ENCODE results near the gene HMGN4. TPM values are rescaled to one million over a fixed set of nuclear protein-coding genes. Genes with fewer than 3 reads are reported as not detected.

Gene HMGN4
- 121 and 140 TPM in 2 replicates for total RNA-seq (2014; rRNA removed; shearing (Covaris generic))

- peak; percentile 94 for DNase-seq (ENCODE audit: low read depth)
These were observed at the start of gene HMGN4 for GRCh38 chr6:26537846-26538571. HMGN4 (plus strand) TSS chr6:26538366; CDS start chr6:26545207, 6,841 bp downstream.

- DNase-seq (ENCODE audit: low read depth), result no peak
These were observed 47.9 kb upstream of the HMGN4 start for GRCh38 chr6:26489996-26490964.

- DNase-seq (ENCODE audit: low read depth), result no peak
These were observed 46.6 kb upstream of the HMGN4 start for GRCh38 chr6:26491604-26492003.

GRCh38 chr6:26493258-26493657 is 44.9 kb upstream of the HMGN4 start:
- DNase-seq (ENCODE audit: low read depth), result no peak

GRCh38 chr6:26494117-26494516 is 44.0 kb upstream of the HMGN4 start:
- no peak for DNase-seq (ENCODE audit: low read depth)

GRCh38 chr6:26495281-26495680 is 42.9 kb upstream of the HMGN4 start:
- no peak for DNase-seq (ENCODE audit: low read depth)

- DNase-seq (ENCODE audit: low read depth), result no peak
These were observed 40.6 kb upstream of the HMGN4 start for GRCh38 chr6:26497610-26498009.

- no peak for DNase-seq (ENCODE audit: low read depth)
These were observed 38.1 kb upstream of the HMGN4 start, which contains the start of gene BTN1A1 for GRCh38 chr6:26500102-26500501. BTN1A1 (plus strand) TSS chr6:26500303; CDS start chr6:26501287, 984 bp downstream.

GRCh38 chr6:26501482-26501986 is 36.6 kb upstream of the HMGN4 start:
- no peak for DNase-seq (ENCODE audit: low read depth)

GRCh38 chr6:26502165-26502564 is 36.0 kb upstream of the HMGN4 start:
- no peak for DNase-seq (ENCODE audit: low read depth)

GRCh38 chr6:26502626-26503025 is 35.5 kb upstream of the HMGN4 start:
- DNase-seq (ENCODE audit: low read depth), result no peak

- no peak for DNase-seq (ENCODE audit: low read depth)
These were observed 30.5 kb upstream of the HMGN4 start for GRCh38 chr6:26507658-26508057.

- DNase-seq (ENCODE audit: low read depth), result peak; percentile 46
These were observed 27.1 kb upstream of the HMGN4 start for GRCh38 chr6:26511033-26511432.

GRCh38 chr6:26514984-26515383 is 23.2 kb upstream of the HMGN4 start:
- DNase-seq (ENCODE audit: low read depth), result no peak

- no peak for DNase-seq (ENCODE audit: low read depth)
These were observed 21.4 kb upstream of the HMGN4 start for GRCh38 chr6:26516481-26517427.

- DNase-seq (ENCODE audit: low read depth), result no peak
These were observed 18.8 kb upstream of the HMGN4 start for GRCh38 chr6:26519359-26519758.

- DNase-seq (ENCODE audit: low read depth), result no peak
These were observed 17.8 kb upstream of the HMGN4 start for GRCh38 chr6:26520237-26520849.

GRCh38 chr6:26520850-26521599 is 17.1 kb upstream of the HMGN4 start:
- DNase-seq (ENCODE audit: low read depth), result peak; percentile 92

- DNase-seq (ENCODE audit: low read depth), result peak; percentile 62
These were observed 16.4 kb upstream of the HMGN4 start for GRCh38 chr6:26521600-26522391.
